Activated CD4-positive, alpha-beta memory T cell treated with anti-CD3 and anti-CD28 coated beads for 36 hours (primary cell): ENCODE results near the gene CRB2. TPM values are rescaled to one million over a fixed set of nuclear protein-coding genes. Genes with fewer than 3 reads are reported as not detected.

Experiments
- CTCF ChIA-PET: fragments of 350-600 bp; sonication (Branson Sonifier 250); formaldehyde crosslinking; loops from one replicate; lab custom pipeline; 2021; ENCODE audit warnings: antibody characterized with exemption, inconsistent platforms; lab: Charles Lee
- POLR2A ChIA-PET: fragments of 350-600 bp; sonication (Branson Sonifier 250); formaldehyde crosslinking; loops from one replicate; lab custom pipeline; 2021; ENCODE audit warnings: antibody characterized with exemption; lab: Charles Lee
- DNase-seq: peaks from one replicate; pipeline ENCODE4 v3.0.0-alpha.2; 2020
- H3K27ac Mint-ChIP-seq: one replicate; pipeline ENCODE4 v1.8.0; 2021; ENCODE audit warnings: mixed read lengths
- H3K27me3 Mint-ChIP-seq: one replicate; pipeline ENCODE4 v1.8.0; 2021; ENCODE audit warnings: mixed read lengths
- H3K36me3 Mint-ChIP-seq: one replicate; pipeline ENCODE4 v1.8.0; 2021; ENCODE audit warnings: mixed read lengths
- H3K4me1 Mint-ChIP-seq: one replicate; pipeline ENCODE4 v1.8.0; 2021; ENCODE audit warnings: low read depth, mixed read lengths
- H3K4me3 Mint-ChIP-seq: one replicate; pipeline ENCODE4 v1.8.0; 2021; ENCODE audit warnings: mild to moderate bottlenecking, mixed read lengths
- H3K9me3 Mint-ChIP-seq: one replicate; pipeline ENCODE4 v1.8.0; 2021; ENCODE audit warnings: mixed read lengths
- intact Hi-C: fragments of 100-400 bp; cut with micrococcal nuclease; formaldehyde crosslinking; loops from one replicate; pipeline ENCODE4 v1.15.1; 2023
- microRNA-seq: library from miRNA; unstranded; fragments of <30 nt; microRNA quantifications from one replicate; pipeline ENCODE4 v1.2.0, GENCODE V29; 2022; ENCODE audit warnings: borderline number of aligned reads, borderline microRNAs expressed, borderline replicate concordance
- total RNA-seq, 2 experiments: library from RNA; stranded (reverse); gene quantifications; one replicate each; pipeline ENCODE4 v1.2.3, GENCODE V29; 2021

Gene CRB2
- total RNA-seq, 2 experiments from 2014 or later, result not detected

GRCh38 chr9:123426406-123426805 lies 70.4 kb downstream of the CRB2 start:
- no peaks in the 10 kb centered on the region for H3K4me1 Mint-ChIP-seq
- no peak for DNase-seq
- H3K27ac Mint-ChIP-seq, result no peak overlapping the region
- intact Hi-C loops, result no loop called here
- POLR2A ChIA-PET, result no interaction called here
- no peaks in the 10 kb centered on the region for H3K27me3 Mint-ChIP-seq
- no peak overlapping the region for H3K4me3 Mint-ChIP-seq
- H3K36me3 Mint-ChIP-seq, result peaks cover 23% of the 10 kb centered on the region
- H3K9me3 Mint-ChIP-seq, result peaks cover 4% of the 10 kb centered on the region
- CTCF ChIA-PET, result no interaction called here

Small RNA genes lying within 50 kb of the gene (microRNA-seq; reads per million reads assigned to microRNA genes)
- not detected for gene MIR601

Other genes with a start within 250 kb of the CRB2 start
- 10 to 100 TPM; 27.5 to 29.1 TPM for gene STRBP, start 87.6 kb upstream of the CRB2 start, total RNA-seq